H9 (cell line): ENCODE data around the gene CDH23. TPM values are rescaled to one million over a fixed set of nuclear protein-coding genes. Genes with fewer than 3 reads are reported as not detected.

ENCODE experiments used
- DNase-seq: peaks from one replicate; pipeline ENCODE4 v3.0.0-alpha.2; 2017
- H2AFZ ChIP-seq: one replicate; pipeline ENCODE4 v1.6.1; 2013; ENCODE audit warnings: mild to moderate bottlenecking, low read length, control low read depth, moderate library complexity
- H2AK5ac ChIP-seq: 2 replicates; pipeline ENCODE4 v1.6.1; 2013; ENCODE audit warnings: low read length, control low read depth, mixed read lengths; ENCODE audit not compliant: insufficient read length
- H2BK120ac ChIP-seq: one replicate; pipeline ENCODE4 v1.6.1; 2013; ENCODE audit warnings: low read depth, mild to moderate bottlenecking, low read length, control low read depth, inconsistent platforms; ENCODE audit not compliant: poor library complexity, severe bottlenecking
- H2BK12ac ChIP-seq: 2 replicates; pipeline ENCODE4 v1.6.1; 2013; ENCODE audit warnings: low read length, control low read depth, mixed read lengths, low read depth; ENCODE audit not compliant: insufficient read length
- H2BK15ac ChIP-seq: 2 replicates; pipeline ENCODE4 v1.6.1; 2013; ENCODE audit warnings: low read depth, low read length, control low read depth
- H2BK20ac ChIP-seq: one replicate; pipeline ENCODE4 v1.6.1; 2013; ENCODE audit warnings: low read depth, mild to moderate bottlenecking, low read length, control low read depth, inconsistent platforms; ENCODE audit not compliant: poor library complexity, severe bottlenecking
- H2BK5ac ChIP-seq: 2 replicates; pipeline ENCODE4 v1.6.1; 2013; ENCODE audit warnings: low read length, control low read depth, mixed read lengths; ENCODE audit not compliant: insufficient read length
- H3K14ac ChIP-seq: 2 replicates; pipeline ENCODE4 v1.6.1; 2013; ENCODE audit warnings: low read length, control low read depth; ENCODE audit not compliant: insufficient read depth
- H3K18ac ChIP-seq: 2 replicates; pipeline ENCODE4 v1.6.1; 2013; ENCODE audit warnings: low read depth, mild to moderate bottlenecking, mixed read lengths, low read length, control low read depth; ENCODE audit not compliant: insufficient read length
- H3K23ac ChIP-seq: 2 replicates; pipeline ENCODE4 v1.6.1; 2013; ENCODE audit warnings: low read length, control low read depth, mixed read lengths, low read depth; ENCODE audit not compliant: insufficient read length
- H3K23me2 ChIP-seq: 2 replicates; pipeline ENCODE4 v1.6.1; 2013; ENCODE audit warnings: low read depth, mild to moderate bottlenecking, mixed read lengths, low read length, control low read depth; ENCODE audit not compliant: insufficient read length, poor library complexity, severe bottlenecking
- H3K27ac ChIP-seq: 2 replicates; pipeline ENCODE4 v1.5.1; 2013; ENCODE audit warnings: low read length, control low read depth, mixed read lengths, low read depth; ENCODE audit not compliant: insufficient read length
- H3K27me3 ChIP-seq: 2 replicates; pipeline ENCODE4 v1.6.1; 2013; ENCODE audit warnings: low read length, control low read depth, inconsistent platforms; ENCODE audit not compliant: insufficient read depth
- H3K4ac ChIP-seq: 2 replicates; pipeline ENCODE4 v1.6.1; 2013; ENCODE audit warnings: low read depth, mild to moderate bottlenecking, control low read depth, inconsistent platforms, low read length, moderate library complexity
- H3K4me1 ChIP-seq: 2 replicates; pipeline ENCODE4 v1.6.1; 2013; ENCODE audit warnings: low read length, control low read depth, inconsistent platforms; ENCODE audit not compliant: insufficient read depth
- H3K4me2 ChIP-seq: 2 replicates; pipeline ENCODE4 v1.6.1; 2013; ENCODE audit warnings: low read length, control low read depth, mixed read lengths; ENCODE audit not compliant: insufficient read length, insufficient read depth
- H3K56ac ChIP-seq: 2 replicates; pipeline ENCODE4 v1.6.1; 2013; ENCODE audit warnings: low read depth, mild to moderate bottlenecking, mixed read lengths, low read length, control low read depth; ENCODE audit not compliant: insufficient read length
- H3K79me1 ChIP-seq: 2 replicates; pipeline ENCODE4 v1.6.1; 2013; ENCODE audit warnings: low read depth, mild to moderate bottlenecking, moderate library complexity, low read length, control low read depth, inconsistent platforms; ENCODE audit not compliant: insufficient read depth, poor library complexity, severe bottlenecking
- H3K79me2 ChIP-seq: 2 replicates; pipeline ENCODE4 v1.6.1; 2013; ENCODE audit warnings: low read length, control low read depth, inconsistent platforms; ENCODE audit not compliant: insufficient read depth
- H3K9ac ChIP-seq: 2 replicates; pipeline ENCODE4 v1.6.1; 2013; ENCODE audit warnings: low read length, control low read depth, mixed read lengths; ENCODE audit not compliant: insufficient read length; ENCODE audit errors: extremely low read depth
- H3K9me3 ChIP-seq: one replicate; pipeline ENCODE4 v1.6.1; 2013; ENCODE audit warnings: low read depth, low read length, inconsistent platforms; ENCODE audit not compliant: control insufficient read depth
- H3T11ph ChIP-seq: one replicate; pipeline ENCODE4 v1.6.1; 2013; ENCODE audit warnings: mild to moderate bottlenecking, low read length, control low read depth, inconsistent platforms
- H4K20me1 ChIP-seq: one replicate; pipeline ENCODE4 v1.6.1; 2013; ENCODE audit not compliant: control insufficient read depth, insufficient read length, insufficient read depth
- H4K5ac ChIP-seq: 2 replicates; pipeline ENCODE4 v1.6.1; 2013; ENCODE audit warnings: low read depth, mild to moderate bottlenecking, mixed read lengths, low read length, control low read depth; ENCODE audit not compliant: insufficient read length
- H4K8ac ChIP-seq: replicated peaks from 2 replicates; pipeline ENCODE4 v1.6.1; 2013; ENCODE audit warnings: low read length, control low read depth, mixed read lengths, low read depth; ENCODE audit not compliant: insufficient read length
- H4K91ac ChIP-seq: 2 replicates; pipeline ENCODE4 v1.6.1; 2013; ENCODE audit warnings: low read depth, mild to moderate bottlenecking, moderate library complexity, mixed read lengths, low read length, control low read depth; ENCODE audit not compliant: insufficient read length
- H3K27ac Mint-ChIP-seq, 3 experiments: 2 replicates in 2 of 3; 3 replicates in 1 of 3; pipeline ENCODE4 v1.8.0; 2020 to 2021; ENCODE audit warnings: mixed read lengths in 3 of 3, mild to moderate bottlenecking in 1 of 3, moderate library complexity in 1 of 3
- H3K27me3 Mint-ChIP-seq: 2 replicates; pipeline ENCODE4 v1.8.0; 2021; ENCODE audit warnings: low read depth, mild to moderate bottlenecking, moderate library complexity, mixed read lengths
- H3K36me3 Mint-ChIP-seq, 3 experiments: 2 replicates in 2 of 3; 3 replicates in 1 of 3; pipeline ENCODE4 v1.8.0; 2020 to 2021; ENCODE audit warnings: low read depth in 3 of 3, mixed read lengths in 3 of 3; ENCODE audit not compliant: insufficient read depth in 1 of 3
- H3K4me1 Mint-ChIP-seq, 2 experiments: 2 replicates each; pipeline ENCODE4 v1.8.0; 2020; ENCODE audit warnings: mixed read lengths in 2 of 2
- H3K4me3 Mint-ChIP-seq, 2 experiments: 2 replicates in 1 of 2; 3 replicates in 1 of 2; pipeline ENCODE4 v1.8.0; 2020 to 2021; ENCODE audit warnings: mild to moderate bottlenecking in 2 of 2, mixed read lengths in 2 of 2, moderate library complexity in 1 of 2
- H3K9me3 Mint-ChIP-seq, 2 experiments: 2 replicates in 1 of 2; 3 replicates in 1 of 2; pipeline ENCODE4 v1.8.0; 2020; ENCODE audit warnings: mild to moderate bottlenecking in 2 of 2, mixed read lengths in 2 of 2, moderate library complexity in 1 of 2
- WGBS: extraction: QIAGEN DNeasy Blood & Tissue Kit; methylation state at CpG from one replicate; pipeline ENCODE4 v1.1.7; 2013; ENCODE audit warnings: missing lambda C conversion rate, low lambda C conversion rate, mixed read lengths; ENCODE audit not compliant: insufficient read length; ENCODE audit errors: extremely low coverage; 5-methylcytosine and 5-hydroxymethylcytosine counted together
- total RNA-seq: library from RNA; stranded (reverse); gene quantifications from 2 replicates; pipeline ENCODE4 v1.2.1, GENCODE V29; 2021
- TF ChIP-seq, protein P1 (sequence below): fragments of 200-600 bp; sonication (generic); conservative IDR thresholded peaks from 3 replicates; pipeline ENCODE4 v1.8.0; 2021; ENCODE audit warnings: antibody characterized with exemption, mild to moderate bottlenecking

CDH23 gene
- total RNA-seq, 1 experiment from 2014 or later: 2.1 TPM

DNA sequence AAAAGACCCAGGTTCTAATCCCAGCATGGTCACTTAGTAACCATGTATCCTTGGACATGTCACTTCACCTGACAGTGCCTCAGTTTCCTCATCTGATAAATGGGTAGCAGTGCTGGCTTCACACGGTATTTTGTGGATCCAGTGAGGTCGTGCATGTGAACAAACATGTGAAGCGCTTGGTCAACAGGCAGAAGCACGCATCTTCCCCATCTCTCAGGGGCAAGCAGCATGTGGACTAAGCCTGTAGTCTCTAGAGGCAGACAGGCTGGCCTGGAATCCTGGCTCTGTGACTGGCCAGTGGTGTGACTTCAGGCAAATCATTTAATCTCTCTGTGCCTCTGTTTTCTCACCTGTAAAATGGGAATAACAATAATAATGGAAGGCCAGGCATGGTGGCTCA is 207.0 kb downstream of the CDH23 start:
- no peak overlapping the region for H2BK15ac ChIP-seq
- H3K4me3 Mint-ChIP-seq: no peak overlapping the region
- H3K4me2 ChIP-seq: no peak overlapping the region
- H3K27ac ChIP-seq: no peak overlapping the region
- H3T11ph ChIP-seq: no peak overlapping the region
- no peak overlapping the region for H3K27ac Mint-ChIP-seq
- no peaks in the 10 kb centered on the region for H4K20me1 ChIP-seq
- H3K27me3 Mint-ChIP-seq: peaks cover 5% of the 10 kb centered on the region
- no peak overlapping the region for H3K9ac ChIP-seq
- no peak overlapping the region for H2AK5ac ChIP-seq
- no peak for DNase-seq
- H3K27me3 ChIP-seq: no peaks in the 10 kb centered on the region
- no peak overlapping the region for H2BK12ac ChIP-seq
- no CpG with 5 or more reads among the region's 4 CpGs for WGBS
- no peak overlapping the region for H2BK120ac ChIP-seq
- no peaks in the 10 kb centered on the region; a peak in 1 of 5 replicates for H3K9me3 Mint-ChIP-seq
- H3K56ac ChIP-seq: no peak overlapping the region
- H3K79me1 ChIP-seq: no peaks in the 10 kb centered on the region
- H3K36me3 Mint-ChIP-seq: no peaks in the 10 kb centered on the region
- H3K23ac ChIP-seq: no peak overlapping the region
- no peak overlapping the region for H4K5ac ChIP-seq
- H4K91ac ChIP-seq: no peak overlapping the region
- H3K79me2 ChIP-seq: no peaks in the 10 kb centered on the region
- H3K23me2 ChIP-seq: no peaks in the 10 kb centered on the region
- no peak overlapping the region for H2BK20ac ChIP-seq
- peaks cover 29 to 30% of the 10 kb centered on the region in 2 experiments for H3K4me1 Mint-ChIP-seq
- H4K8ac ChIP-seq: no peak overlapping the region
- no peak overlapping the region for H2BK5ac ChIP-seq
- no peaks in the 10 kb centered on the region; the same call in 1 of the 2 replicates for H3K4me1 ChIP-seq
- no peak overlapping the region for H3K18ac ChIP-seq
- no peak overlapping the region for H3K14ac ChIP-seq
- H3K9me3 ChIP-seq: no peaks in the 10 kb centered on the region
- no peak overlapping the region for H2AFZ ChIP-seq
- TF ChIP-seq, protein P1, sequence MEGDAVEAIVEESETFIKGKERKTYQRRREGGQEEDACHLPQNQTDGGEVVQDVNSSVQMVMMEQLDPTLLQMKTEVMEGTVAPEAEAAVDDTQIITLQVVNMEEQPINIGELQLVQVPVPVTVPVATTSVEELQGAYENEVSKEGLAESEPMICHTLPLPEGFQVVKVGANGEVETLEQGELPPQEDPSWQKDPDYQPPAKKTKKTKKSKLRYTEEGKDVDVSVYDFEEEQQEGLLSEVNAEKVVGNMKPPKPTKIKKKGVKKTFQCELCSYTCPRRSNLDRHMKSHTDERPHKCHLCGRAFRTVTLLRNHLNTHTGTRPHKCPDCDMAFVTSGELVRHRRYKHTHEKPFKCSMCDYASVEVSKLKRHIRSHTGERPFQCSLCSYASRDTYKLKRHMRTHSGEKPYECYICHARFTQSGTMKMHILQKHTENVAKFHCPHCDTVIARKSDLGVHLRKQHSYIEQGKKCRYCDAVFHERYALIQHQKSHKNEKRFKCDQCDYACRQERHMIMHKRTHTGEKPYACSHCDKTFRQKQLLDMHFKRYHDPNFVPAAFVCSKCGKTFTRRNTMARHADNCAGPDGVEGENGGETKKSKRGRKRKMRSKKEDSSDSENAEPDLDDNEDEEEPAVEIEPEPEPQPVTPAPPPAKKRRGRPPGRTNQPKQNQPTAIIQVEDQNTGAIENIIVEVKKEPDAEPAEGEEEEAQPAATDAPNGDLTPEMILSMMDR: no peak
- H3K4ac ChIP-seq: no peak overlapping the region
